Gastroesophageal sphincter (tissue), 4 donors: Measurements from ENCODE around the gene KCNG4. TPM values are rescaled to one million over a fixed set of nuclear protein-coding genes. Genes with fewer than 3 reads are reported as not detected.

Experiments used
- ATAC-seq: fragments of 150-250 bp; one replicate; pipeline ENCODE4 v1.9.1; 2016; ENCODE audit warnings: mild to moderate bottlenecking, moderate library complexity
- H3K27ac ChIP-seq, 4 donors: fragments of 200-600 bp; sonication (generic) in 3 of 4; 1 replicate in 3 of 4; 2 replicates in 1 of 4; pipeline ENCODE4 v1.5.1; 2016 to 2019
- H3K27me3 ChIP-seq: fragments of 200-600 bp; sonication (generic); one replicate; pipeline ENCODE4 v1.5.1; 2019
- H3K36me3 ChIP-seq, 2 donors: fragments of 200-600 bp; sonication (generic); one replicate each; pipeline ENCODE4 v1.5.1; 2019; ENCODE audit warnings: control low read depth in 1 of 2
- H3K4me1 ChIP-seq, 3 donors: fragments of 200-600 bp; sonication (generic); 1 replicate in 2 of 3; 2 replicates in 1 of 3; pipeline ENCODE4 v1.5.1; 2016 to 2019; ENCODE audit warnings: control low read depth in 2 of 3
- H3K4me3 ChIP-seq, 2 donors: fragments of 200-600 bp; sonication (generic); one replicate each; pipeline ENCODE4 v1.5.1; 2019; ENCODE audit warnings: mild to moderate bottlenecking in 1 of 2, moderate library complexity in 1 of 2
- H3K9me3 ChIP-seq, 3 donors: fragments of 200-600 bp; sonication (generic); one replicate each; pipeline ENCODE4 v1.5.1; 2017 to 2019; ENCODE audit warnings: control low read depth in 2 of 3
- EP300 ChIP-seq: sonication (generic); formaldehyde crosslinking; IDR thresholded peaks from one replicate; pipeline ENCODE4 v1.6.1; 2017; ENCODE audit warnings: antibody characterized with exemption, mild to moderate bottlenecking
- POLR2A ChIP-seq, 2 donors: fragments of 450-650 bp; IDR thresholded peaks; one replicate each; pipeline ENCODE4 v1.6.1; 2017; ENCODE audit warnings: antibody characterized with exemption in 2 of 2, mild to moderate bottlenecking in 2 of 2, moderate library complexity in 1 of 2
- POLR2AphosphoS5 ChIP-seq: sonication (generic); formaldehyde crosslinking; IDR thresholded peaks from one replicate; pipeline ENCODE4 v1.6.1; 2017; ENCODE audit warnings: antibody characterized with exemption
- WGBS, 2 donors: methylation state at CpG; one replicate each; pipeline ENCODE4 v1.1.5; 2018; ENCODE audit warnings: low coverage in 1 of 2; 5-methylcytosine and 5-hydroxymethylcytosine counted together
- small RNA-seq, 4 donors: library from RNA; depleted of rRNA; stranded (forward); fragments of <200 nt; gene quantifications; one replicate each; pipeline ENCODE3, GENCODE V24; 2016
- total RNA-seq, 4 donors: library from RNA; depleted of rRNA; stranded (reverse); fragments of >200 nt; gene quantifications; one replicate each; pipeline ENCODE4 v1.1.0, GENCODE V29; 2016
- TF ChIP-seq, protein P1 (sequence below), 4 experiments: fragments of 200-600 bp in 2 of 4; fragments of 450-650 bp in 2 of 4; sonication (generic) in 1 of 4; IDR thresholded peaks; one replicate each; pipeline ENCODE4 v1.5.1; 2017 to 2019; ENCODE audit warnings: antibody characterized with exemption in 4 of 4, mild to moderate bottlenecking in 2 of 4, moderate library complexity in 2 of 4

Gene KCNG4
- total RNA-seq, 4 donors from 2014 or later = not detected

DNA sequence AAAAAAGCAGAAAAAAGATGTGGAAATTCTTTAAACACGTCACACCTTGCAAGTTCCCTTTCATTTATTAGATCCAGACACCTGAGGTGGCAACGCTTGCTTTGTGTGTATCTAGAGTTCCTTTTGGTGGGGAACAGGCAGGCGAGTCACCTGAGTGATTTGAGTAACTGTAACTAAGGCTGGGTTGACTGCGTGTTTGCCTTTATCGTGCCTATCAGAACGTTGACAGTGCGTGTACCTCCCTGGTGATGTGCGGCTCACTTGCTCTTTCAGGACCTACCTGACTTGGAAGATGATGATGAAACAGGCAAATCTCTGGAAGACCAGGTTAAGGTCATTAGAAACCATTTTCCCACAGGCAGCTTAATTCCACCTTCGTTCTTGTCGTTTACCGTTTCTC lies 65.4 kb downstream of the KCNG4 start:
- H3K27ac ChIP-seq = no peak overlapping the region
- no peak for TF ChIP-seq EP300
- no peak for TF ChIP-seq POLR2A (IDR thresholded peaks at IDR 0.05)
- TF ChIP-seq, protein P1, sequence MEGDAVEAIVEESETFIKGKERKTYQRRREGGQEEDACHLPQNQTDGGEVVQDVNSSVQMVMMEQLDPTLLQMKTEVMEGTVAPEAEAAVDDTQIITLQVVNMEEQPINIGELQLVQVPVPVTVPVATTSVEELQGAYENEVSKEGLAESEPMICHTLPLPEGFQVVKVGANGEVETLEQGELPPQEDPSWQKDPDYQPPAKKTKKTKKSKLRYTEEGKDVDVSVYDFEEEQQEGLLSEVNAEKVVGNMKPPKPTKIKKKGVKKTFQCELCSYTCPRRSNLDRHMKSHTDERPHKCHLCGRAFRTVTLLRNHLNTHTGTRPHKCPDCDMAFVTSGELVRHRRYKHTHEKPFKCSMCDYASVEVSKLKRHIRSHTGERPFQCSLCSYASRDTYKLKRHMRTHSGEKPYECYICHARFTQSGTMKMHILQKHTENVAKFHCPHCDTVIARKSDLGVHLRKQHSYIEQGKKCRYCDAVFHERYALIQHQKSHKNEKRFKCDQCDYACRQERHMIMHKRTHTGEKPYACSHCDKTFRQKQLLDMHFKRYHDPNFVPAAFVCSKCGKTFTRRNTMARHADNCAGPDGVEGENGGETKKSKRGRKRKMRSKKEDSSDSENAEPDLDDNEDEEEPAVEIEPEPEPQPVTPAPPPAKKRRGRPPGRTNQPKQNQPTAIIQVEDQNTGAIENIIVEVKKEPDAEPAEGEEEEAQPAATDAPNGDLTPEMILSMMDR (IDR thresholded peaks at IDR 0.05) = no peak
- no peak for TF ChIP-seq POLR2AphosphoS5
- H3K36me3 ChIP-seq = peaks cover 0 to 13% of the 10 kb centered on the region in 2 donors
- no peak overlapping the region for H3K4me3 ChIP-seq
- H3K9me3 ChIP-seq = no peaks in the 10 kb centered on the region
- ATAC-seq = no peak
- 72 to 79% methylated on average over 10 to 11 of the region's 11 CpGs for WGBS, 2 donors
- peaks cover 0 to 41% (median 21%) of the 10 kb centered on the region in 3 donors for H3K4me1 ChIP-seq
- H3K27me3 ChIP-seq = peaks cover 5% of the 10 kb centered on the region

DNA sequence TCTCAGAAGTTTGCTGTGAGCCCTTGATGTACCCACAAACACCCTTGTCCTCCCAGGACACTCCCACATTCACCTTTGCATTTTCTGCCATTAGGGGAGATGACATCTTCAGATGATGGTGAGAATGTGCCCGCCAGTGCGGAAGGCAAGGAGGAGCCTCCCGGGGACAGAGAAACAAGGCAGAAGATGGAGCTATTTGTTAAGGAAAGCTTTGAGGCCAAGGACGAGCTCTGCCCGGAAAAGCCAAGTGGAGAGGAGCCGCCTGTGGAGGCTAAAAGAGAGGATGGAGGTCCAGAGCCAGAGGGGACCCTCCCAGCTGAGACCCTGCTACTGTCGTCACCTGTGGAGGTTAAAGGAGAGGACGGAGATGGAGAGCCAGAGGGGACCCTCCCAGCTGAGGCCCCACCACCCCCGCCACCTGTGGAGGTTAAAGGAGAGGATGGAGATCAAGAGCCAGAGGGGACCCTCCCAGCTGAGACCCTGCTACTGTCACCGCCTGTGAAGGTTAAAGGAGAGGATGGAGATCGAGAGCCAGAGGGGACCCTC lies 70.0 kb downstream of the KCNG4 start:
- ATAC-seq = no peak
- TF ChIP-seq, protein P1 (IDR thresholded peaks at IDR 0.05) = no peak
- TF ChIP-seq EP300 = no peak
- TF ChIP-seq POLR2AphosphoS5 = no peak
- TF ChIP-seq POLR2A (IDR thresholded peaks at IDR 0.05) = no peak
- 68 to 93% methylated on average over 5 to 9 of the region's 11 CpGs for WGBS, 2 donors
- Histone ChIP-seq H3K27me3 (peaks cover 35% of the 10 kb centered on the region), H3K36me3 (no peaks in the 10 kb centered on the region), H3K27ac (no peak overlapping the region), H3K9me3 (no peaks in the 10 kb centered on the region), H3K4me3 (no peak overlapping the region), H3K4me1 (peaks cover 0 to 3% (median 0%) of the 10 kb centered on the region in 3 donors)

Small RNA genes within 50 kb of the gene (small RNA-seq; reads per million reads assigned to genes)
- 0 reads per million in 4 donors for gene RNA5SP433

Other genes with a start within 250 kb of the KCNG4 start
- not detected for gene SLC38A8, start 197.2 kb downstream of the KCNG4 start, total RNA-seq
- 10 to 100 TPM; 84.0 to 98.6 (median 90.9) TPM for gene MBTPS1, start 123.1 kb downstream of the KCNG4 start, total RNA-seq
- 10 to 100 TPM; 10.1 to 19.2 (median 13.3) TPM for gene HSDL1, start 94.8 kb downstream of the KCNG4 start, total RNA-seq
- gene DNAAF1, start 94.7 kb downstream of the KCNG4 start, total RNA-seq = under 1 TPM in 1 of 4 donors, not detected in 3; 0.27 TPM
- gene TAF1C, start 53.0 kb downstream of the KCNG4 start, total RNA-seq = 10 to 100 TPM; 16.1 to 51.4 (median 33.2) TPM
- gene ADAD2, start 48.9 kb downstream of the KCNG4 start, total RNA-seq = under 1 TPM in 3 of 4 donors, not detected in 1; 0.27 to 0.47 (median 0.31) TPM
- gene WFDC1, start 54.9 kb upstream of the KCNG4 start, total RNA-seq = 10 to 100 TPM; 25.0 to 53.1 (median 38.2) TPM
- gene ATP2C2, start 128.5 kb upstream of the KCNG4 start, total RNA-seq = 1 to 10 TPM in 1 of 4 donors, under 1 TPM in 2, not detected in 1; 0.13 to 1.3 (median 0.31) TPM